Uterus (tissue), 4 donors: Measurements from ENCODE around the gene TYR. TPM values are rescaled to one million over a fixed set of nuclear protein-coding genes. Genes with fewer than 3 reads are reported as not detected.
"Not testable (repeated sequence)": the region's sequence is repeated elsewhere in the genome, so short reads cannot be mapped to it uniquely, and the experiment has no call there.

ENCODE experiments used
- DNase-seq, 2 donors: peaks; one replicate each; pipeline ENCODE4 v3.0.0-alpha.2; 2019 to 2020
- H3K27ac ChIP-seq, 2 donors: fragments of 200-600 bp; sonication (generic); 1 replicate in 1 of 2; 2 replicates in 1 of 2; pipeline ENCODE4 v1.5.1; 2016 to 2018
- H3K27me3 ChIP-seq, 2 donors: fragments of 200-600 bp; sonication (generic); one replicate each; pipeline ENCODE4 v1.5.1; 2018 to 2019; ENCODE audit warnings: control low read depth in 1 of 2
- H3K36me3 ChIP-seq, 2 donors: fragments of 200-600 bp; sonication (generic); one replicate each; pipeline ENCODE4 v1.5.1; 2019; ENCODE audit warnings: control low read depth in 1 of 2
- H3K4me1 ChIP-seq, 2 donors: fragments of 200-600 bp; sonication (generic); one replicate each; pipeline ENCODE4 v1.5.1; 2018 to 2019; ENCODE audit warnings: control low read depth in 1 of 2
- H3K4me3 ChIP-seq, 2 donors: fragments of 200-600 bp; sonication (generic); 1 replicate in 1 of 2; 2 replicates in 1 of 2; pipeline ENCODE4 v1.5.1; 2018 to 2019; ENCODE audit warnings: mild to moderate bottlenecking in 1 of 2
- H3K9me3 ChIP-seq, 2 donors: fragments of 200-600 bp; sonication (generic); one replicate each; pipeline ENCODE4 v1.5.1; 2019; ENCODE audit warnings: control low read depth in 1 of 2
- CTCF ChIP-seq, 4 experiments: fragments of 200-600 bp in 2 of 4; fragments of 450-650 bp in 2 of 4; sonication (generic) in 2 of 4; IDR thresholded peaks; one replicate each; pipeline ENCODE4 v1.5.1; 2016 to 2019; ENCODE audit warnings: antibody characterized with exemption in 4 of 4, mild to moderate bottlenecking in 2 of 4, moderate library complexity in 1 of 4
- POLR2A ChIP-seq, 2 donors: fragments of 450-650 bp; IDR thresholded peaks; one replicate each; pipeline ENCODE4 v1.6.1; 2016; ENCODE audit warnings: antibody characterized with exemption in 2 of 2, mild to moderate bottlenecking in 1 of 2, moderate library complexity in 1 of 2
- intact Hi-C: fragments of 100-400 bp; cut with DNase I; formaldehyde crosslinking; loops from one replicate; pipeline ENCODE4 v1.15.1; 2023; ENCODE audit warnings: low total_unique reads
- total RNA-seq, 4 donors: library from RNA; depleted of rRNA in 3 of 4; stranded (reverse); fragments of >200 nt in 3 of 4; gene quantifications; one replicate each; pipeline versions ENCODE4 v1.1.0 to v1.2.4, GENCODE V29; 2014 to 2023
- donor health status: DM: yes; HTN: yes; CAD: no.

TYR gene
- total RNA-seq, 4 donors from 2014 or later: not detected

DNA sequence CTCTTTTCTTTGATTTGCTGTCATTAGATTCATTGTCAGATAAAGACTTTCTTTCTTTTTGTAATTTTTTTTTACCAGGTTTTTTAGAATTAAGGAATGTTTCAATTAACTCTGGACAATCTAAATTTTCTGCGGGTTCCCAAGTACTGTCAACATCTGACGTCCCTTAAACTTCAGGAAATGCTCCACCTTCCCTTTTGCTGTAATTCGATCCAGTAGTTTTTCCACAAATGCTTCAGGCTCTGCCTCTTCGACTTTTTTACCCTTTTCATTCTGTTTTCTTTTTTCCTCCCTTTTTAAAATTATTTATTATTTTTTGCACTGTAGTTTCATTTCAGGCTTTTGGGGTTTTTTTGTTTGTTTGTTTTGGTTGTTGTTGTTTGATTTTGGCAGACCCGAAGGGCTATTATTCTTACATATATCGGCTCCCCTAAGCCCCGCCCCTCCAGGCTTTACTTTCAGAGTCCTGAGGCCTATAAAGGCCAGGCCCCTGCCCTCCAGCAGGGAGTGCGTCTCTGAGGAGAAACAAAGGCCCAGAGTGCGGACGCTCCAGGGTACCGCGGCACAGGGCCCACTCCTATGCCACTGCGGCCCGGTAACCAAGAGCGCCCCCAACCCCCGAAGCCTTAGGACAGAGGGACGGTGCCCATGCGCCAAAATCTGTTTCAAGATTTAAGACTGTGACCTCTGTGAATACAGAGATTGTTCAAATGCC is 116.4 kb downstream of the TYR start:
- H3K9me3 ChIP-seq: no peaks in the 10 kb centered on the region
- TF ChIP-seq POLR2A (IDR thresholded peaks at IDR 0.05) (no peak), CTCF (IDR thresholded peaks at IDR 0.05) (no peak)
- intact Hi-C loops: no loop called here
- H3K27me3 ChIP-seq: no peaks in the 10 kb centered on the region
- H3K27ac ChIP-seq: no peak overlapping the region
- H3K4me3 ChIP-seq: no peak overlapping the region
- no peaks in the 10 kb centered on the region for H3K36me3 ChIP-seq
- no peaks in the 10 kb centered on the region for H3K4me1 ChIP-seq
- DNase-seq: no peak

DNA sequence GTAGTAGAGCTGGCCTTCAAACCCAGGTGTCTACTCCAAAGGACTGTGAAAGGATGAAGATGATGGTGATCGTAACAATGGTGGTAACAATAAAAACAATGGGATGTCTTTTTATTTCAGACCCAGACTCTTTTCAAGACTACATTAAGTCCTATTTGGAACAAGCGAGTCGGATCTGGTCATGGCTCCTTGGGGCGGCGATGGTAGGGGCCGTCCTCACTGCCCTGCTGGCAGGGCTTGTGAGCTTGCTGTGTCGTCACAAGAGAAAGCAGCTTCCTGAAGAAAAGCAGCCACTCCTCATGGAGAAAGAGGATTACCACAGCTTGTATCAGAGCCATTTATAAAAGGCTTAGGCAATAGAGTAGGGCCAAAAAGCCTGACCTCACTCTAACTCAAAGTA is 117.3 kb downstream of the TYR start:
- H3K9me3 ChIP-seq, H3K27ac ChIP-seq, DNase-seq, H3K27me3 ChIP-seq, H3K4me3 ChIP-seq, intact Hi-C loops, H3K4me1 ChIP-seq, H3K36me3 ChIP-seq: not testable (repeated sequence)

GRCh38 chr11:89303029-89303428 is 125.4 kb downstream of the TYR start:
- H3K9me3 ChIP-seq, H3K4me1 ChIP-seq, DNase-seq, H3K36me3 ChIP-seq, H3K27ac ChIP-seq, H3K27me3 ChIP-seq, H3K4me3 ChIP-seq, intact Hi-C loops: not testable (repeated sequence)

DNA sequence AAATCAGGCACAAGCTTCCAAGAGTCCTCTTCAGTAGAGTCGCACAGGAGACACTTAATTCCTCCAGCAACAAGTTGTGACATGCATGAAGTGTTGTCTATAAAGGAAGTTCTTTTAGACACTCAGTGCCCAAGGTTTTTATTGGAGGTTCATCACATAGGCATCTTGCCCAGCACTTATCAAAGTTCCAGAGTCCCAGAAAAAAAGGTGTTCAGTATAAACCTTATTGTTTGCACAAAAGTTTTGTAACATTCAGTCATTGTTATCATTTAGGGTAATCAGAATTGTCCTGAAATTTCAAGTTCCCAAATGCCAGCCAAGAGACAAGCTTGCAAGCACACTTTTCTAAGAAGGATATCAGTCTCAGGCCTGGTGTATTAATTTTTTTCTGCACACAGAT is 130.6 kb downstream of the TYR start:
- DNase-seq, H3K4me3 ChIP-seq, H3K27ac ChIP-seq, intact Hi-C loops, H3K36me3 ChIP-seq, H3K27me3 ChIP-seq, H3K9me3 ChIP-seq, H3K4me1 ChIP-seq: not testable (repeated sequence)

GRCh38 chr11:89309321-89309985 is 131.8 kb downstream of the TYR start:
- H3K9me3 ChIP-seq, intact Hi-C loops: not testable (repeated sequence)

GRCh38 chr11:89310607-89311006 is 132.9 kb downstream of the TYR start:
- H3K27me3 ChIP-seq, H3K9me3 ChIP-seq, H3K4me1 ChIP-seq, H3K36me3 ChIP-seq, H3K27ac ChIP-seq, H3K4me3 ChIP-seq, intact Hi-C loops, DNase-seq: not testable (repeated sequence)

More at GRCh38 chr11:89309321-89309985, 131.8 kb downstream of the TYR start:
- not testable (repeated sequence) for H3K4me1 ChIP-seq, DNase-seq, H3K27me3 ChIP-seq, H3K36me3 ChIP-seq, H3K27ac ChIP-seq, H3K4me3 ChIP-seq

DNA sequence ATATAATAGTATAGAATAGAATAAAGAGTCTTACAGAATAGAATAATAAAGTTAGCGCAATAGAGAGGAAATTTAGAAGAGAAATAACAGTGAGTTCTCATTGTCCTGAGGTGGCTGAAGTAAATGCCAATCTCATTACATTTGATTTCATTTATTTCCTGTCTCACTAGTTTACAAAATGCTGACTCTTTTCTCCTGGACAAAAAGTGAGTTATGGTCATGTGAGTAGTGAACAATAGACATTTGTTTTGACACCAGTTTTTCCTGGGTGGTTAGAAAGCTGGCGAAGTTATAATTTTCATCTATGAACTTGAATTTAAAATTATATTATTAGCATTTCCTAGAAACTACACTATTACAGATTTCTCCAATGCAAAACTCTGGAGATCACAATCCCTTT is 143.7 kb downstream of the TYR start:
- DNase-seq: no peak
- intact Hi-C loops: no loop called here
- no peaks in the 10 kb centered on the region for H3K36me3 ChIP-seq
- no peak overlapping the region for H3K27ac ChIP-seq
- no peak for TF ChIP-seq POLR2A (IDR thresholded peaks at IDR 0.05)
- TF ChIP-seq CTCF (IDR thresholded peaks at IDR 0.05): no peak
- H3K9me3 ChIP-seq: no peaks in the 10 kb centered on the region
- no peaks in the 10 kb centered on the region for H3K27me3 ChIP-seq
- H3K4me1 ChIP-seq: no peaks in the 10 kb centered on the region
- H3K4me3 ChIP-seq: no peak overlapping the region
